GM18520 (cell line): ENCODE data around the gene RBM18.

ENCODE experiments used
- ATAC-seq: cut with Tn5 transposase; IDR thresholded peaks from one replicate; pipeline ENCODE4 v1.9.1; 2021; ENCODE audit not compliant: unreplicated experiment

Gene RBM18

GRCh38 chr9:122261469-122261881, 3.2 kb downstream of the RBM18 start:
- ATAC-seq = no peak

GRCh38 chr9:122258886-122259415, 5.7 kb downstream of the RBM18 start:
- no peak for ATAC-seq

- ATAC-seq = no peak
Measured at GRCh38 chr9:122256206-122256605, 8.4 kb downstream of the RBM18 start.

GRCh38 chr9:122254761-122255160, 9.9 kb downstream of the RBM18 start:
- ATAC-seq = no peak

- no peak for ATAC-seq
Measured at GRCh38 chr9:122252796-122253195, 11.8 kb downstream of the RBM18 start.

GRCh38 chr9:122251351-122251750, 13.3 kb downstream of the RBM18 start:
- no peak for ATAC-seq

GRCh38 chr9:122248448-122248865, 16.2 kb downstream of the RBM18 start:
- ATAC-seq = no peak

GRCh38 chr9:122246666-122247065, 18.0 kb downstream of the RBM18 start:
- ATAC-seq = no peak

- no peak for ATAC-seq
Measured at GRCh38 chr9:122244349-122244748, 20.3 kb downstream of the RBM18 start.

GRCh38 chr9:122239722-122240121, 24.9 kb downstream of the RBM18 start:
- ATAC-seq = no peak

- no peak for ATAC-seq
Measured at GRCh38 chr9:122236681-122237080, 28.0 kb downstream of the RBM18 start.

- ATAC-seq = no peak
Measured at GRCh38 chr9:122234022-122234748, 30.5 kb downstream of the RBM18 start.

GRCh38 chr9:122232796-122233306, 31.8 kb downstream of the RBM18 start:
- no peak for ATAC-seq

- no peak for ATAC-seq
Measured at GRCh38 chr9:122229485-122229837, 35.2 kb downstream of the RBM18 start.

GRCh38 chr9:122228568-122229484, 35.8 kb downstream of the RBM18 start, which contains the start of gene LHX6:
TSS of gene LHX6 (minus strand) at chr9:122228957. CDS start at chr9:122228740, 217 bp downstream.
- ATAC-seq = no peak

GRCh38 chr9:122228191-122228567, 36.5 kb downstream of the RBM18 start:
- ATAC-seq = no peak

GRCh38 chr9:122227575-122227900, 37.1 kb downstream of the RBM18 start:
- no peak for ATAC-seq

- ATAC-seq = no peak
Measured at GRCh38 chr9:122226758-122227574, 37.7 kb downstream of the RBM18 start.

GRCh38 chr9:122226142-122226757, 38.4 kb downstream of the RBM18 start:
- ATAC-seq = no peak

- ATAC-seq = no peak
Measured at GRCh38 chr9:122225312-122226141, 39.1 kb downstream of the RBM18 start.
